NCI-H2107 (cell line): Measurements from ENCODE around the gene ZNF609.
"Not testable (repeated sequence)": the region's sequence is repeated elsewhere in the genome, so short reads cannot be mapped to it uniquely, and the experiment has no call there.

Source experiments
- DNase-seq: peaks from one replicate; lab custom pipeline; 2025; lab: John Stamatoyannopoulos, UW

The ZNF609 gene

DNA sequence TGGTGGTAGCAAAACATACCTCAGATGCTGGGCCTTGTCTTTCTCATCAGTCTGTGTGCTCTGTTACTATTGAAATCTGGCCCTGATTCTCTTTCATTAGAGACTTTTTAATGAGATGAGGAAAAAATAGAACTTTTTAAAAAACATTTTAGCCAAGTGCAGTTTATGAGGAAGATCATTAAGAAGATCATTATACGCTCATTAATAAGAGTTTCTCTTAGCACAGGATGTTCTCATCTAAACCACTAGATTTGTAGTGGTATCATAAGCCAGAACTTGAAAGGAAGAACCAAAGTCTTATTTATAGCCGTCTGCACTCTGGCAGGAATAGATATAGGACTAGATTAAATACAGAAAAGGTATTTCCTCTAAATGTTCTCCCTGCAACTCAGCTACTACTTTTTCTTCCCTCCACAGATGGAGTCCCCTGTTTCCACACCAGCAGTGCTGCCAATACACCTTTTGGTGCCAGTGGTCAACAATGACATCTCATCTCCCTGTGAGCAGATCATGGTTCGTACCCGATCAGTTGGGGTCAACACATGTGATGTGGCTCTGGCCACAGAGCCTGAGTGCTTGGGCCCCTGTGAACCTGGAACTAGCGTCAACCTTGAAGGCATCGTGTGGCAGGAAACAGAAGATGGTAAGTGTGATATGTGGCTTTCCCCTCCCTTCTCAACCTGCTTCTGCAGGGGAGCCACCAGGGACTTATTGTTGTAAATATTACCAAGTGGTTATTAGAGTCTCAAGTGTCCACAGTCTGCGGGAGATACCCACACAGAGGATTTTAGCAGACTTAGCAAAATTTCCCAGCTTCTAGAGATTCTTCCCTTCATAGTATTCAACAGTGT is 162.3 kb downstream of the ZNF609 start:
- no peak for DNase-seq

DNA sequence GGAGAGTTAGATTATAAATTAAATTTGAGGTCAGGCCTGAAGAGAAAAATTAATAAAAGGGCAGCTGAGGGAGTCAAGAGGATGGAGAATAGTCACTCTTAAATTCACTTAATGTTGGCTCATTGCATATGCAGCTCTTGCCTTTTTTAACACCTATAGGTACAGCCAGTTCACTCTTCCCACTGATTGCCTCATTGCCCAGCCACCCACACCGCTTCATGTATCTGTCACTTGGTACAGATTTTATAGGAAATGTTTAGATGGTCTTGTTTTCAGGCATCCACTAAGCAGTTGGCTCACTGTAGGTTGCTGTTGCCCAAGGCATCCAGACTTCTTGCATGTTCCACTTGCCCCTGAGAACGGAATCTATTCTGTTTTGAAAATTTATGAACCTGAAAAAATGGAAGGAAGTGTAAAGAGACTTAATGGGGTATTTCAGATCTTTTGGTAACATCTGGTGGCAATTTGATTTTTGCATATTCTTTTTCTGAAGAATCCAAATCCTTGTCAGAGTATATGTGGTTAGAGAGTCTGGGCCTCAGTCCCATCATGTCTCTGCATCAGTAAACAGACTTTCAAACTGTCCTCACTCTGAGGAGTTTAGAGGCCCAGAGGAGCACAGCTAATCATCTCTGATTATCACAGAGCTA is 163.1 kb downstream of the ZNF609 start:
- no peak for DNase-seq

DNA sequence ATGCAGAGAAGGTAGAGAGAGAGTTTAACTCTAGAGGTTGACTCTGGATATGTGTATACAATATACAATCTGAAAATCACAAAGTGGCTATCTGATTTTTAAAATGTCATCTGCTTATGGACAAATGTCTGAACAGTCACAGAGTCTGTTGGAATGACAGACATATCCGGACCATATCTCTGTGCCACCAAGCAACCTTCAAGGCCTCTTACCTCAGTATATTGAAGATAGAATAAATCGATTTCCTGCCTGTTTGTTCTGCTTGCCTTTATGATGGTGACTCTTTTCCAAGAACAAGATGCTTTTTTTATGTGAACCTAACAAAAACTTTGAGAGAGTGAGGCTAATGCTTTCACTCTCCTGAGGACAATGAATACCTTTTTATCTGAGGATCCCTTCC is 163.9 kb downstream of the ZNF609 start:
- DNase-seq, result no peak

DNA sequence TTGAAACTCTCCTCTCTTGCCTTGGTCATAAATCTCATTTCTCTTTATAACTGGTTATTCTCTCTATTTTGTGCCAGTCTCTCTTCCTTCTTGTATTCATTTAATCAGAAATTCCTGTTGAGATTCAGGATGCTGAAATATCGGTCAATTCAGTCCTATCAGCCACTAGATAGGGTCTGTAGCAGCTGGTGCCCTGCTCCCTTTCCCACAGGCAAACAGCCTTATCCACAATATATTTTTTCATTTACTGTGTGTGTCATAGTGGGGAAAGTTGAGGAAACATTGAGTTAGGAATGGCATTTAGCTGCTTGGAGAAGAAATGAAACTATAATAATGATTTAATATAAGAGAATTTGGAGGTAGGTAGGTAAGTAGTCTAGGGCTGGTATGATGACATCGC is 168.7 kb downstream of the ZNF609 start:
- no peak for DNase-seq

DNA sequence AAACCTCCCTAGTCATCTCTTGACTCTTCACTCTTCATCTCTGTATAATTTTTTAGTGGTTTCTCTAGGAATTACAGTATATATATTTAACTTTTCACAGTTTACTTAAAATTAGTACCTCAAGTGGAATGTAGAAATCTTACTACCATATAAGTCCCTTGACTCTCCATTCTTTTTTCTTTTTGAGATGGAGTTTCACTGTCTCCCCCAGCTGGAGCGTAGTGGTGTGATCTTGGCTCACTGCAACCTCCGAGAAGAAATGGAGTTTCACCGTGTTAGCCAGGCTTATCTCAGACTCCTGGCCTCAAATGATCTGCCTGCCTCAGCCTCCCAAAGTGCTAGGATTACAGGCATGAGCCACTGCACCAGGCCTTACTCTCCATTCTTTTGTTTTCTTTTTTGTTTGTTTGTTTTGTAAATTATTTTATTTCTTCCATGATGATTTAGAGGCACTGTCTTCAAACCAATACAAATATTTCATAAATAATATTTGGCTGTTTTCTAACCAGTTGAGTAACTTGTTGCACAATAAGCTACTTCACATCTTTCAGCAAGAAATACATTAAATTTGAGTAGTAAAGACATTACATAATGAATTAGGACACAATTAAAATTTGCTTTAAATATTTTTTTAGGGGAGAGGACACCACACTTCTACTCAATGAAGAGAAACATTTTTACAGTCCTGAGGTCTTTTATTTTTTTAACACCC is 170.2 kb downstream of the ZNF609 start:
- DNase-seq, result no peak

DNA sequence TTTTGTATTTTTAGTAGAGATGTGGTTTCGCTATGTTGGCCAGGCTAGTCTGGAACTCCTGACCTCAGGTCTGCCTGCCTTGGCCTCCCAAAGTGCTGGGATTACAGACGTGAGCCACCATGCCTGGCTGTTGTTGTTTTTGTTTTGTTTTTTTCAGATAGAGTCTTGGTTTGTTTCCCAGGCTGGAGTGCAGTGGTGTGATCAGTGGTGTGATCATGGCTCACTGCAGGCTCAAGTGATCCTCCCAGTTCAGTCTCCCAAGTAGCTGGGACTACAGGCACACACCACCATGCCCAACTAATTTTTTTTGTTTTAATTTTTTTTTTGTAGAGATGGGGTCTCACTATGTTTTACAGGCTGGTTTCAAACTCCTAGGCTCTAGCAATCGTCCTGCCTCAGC is 172.3 kb downstream of the ZNF609 start:
- not testable (repeated sequence) for DNase-seq

DNA sequence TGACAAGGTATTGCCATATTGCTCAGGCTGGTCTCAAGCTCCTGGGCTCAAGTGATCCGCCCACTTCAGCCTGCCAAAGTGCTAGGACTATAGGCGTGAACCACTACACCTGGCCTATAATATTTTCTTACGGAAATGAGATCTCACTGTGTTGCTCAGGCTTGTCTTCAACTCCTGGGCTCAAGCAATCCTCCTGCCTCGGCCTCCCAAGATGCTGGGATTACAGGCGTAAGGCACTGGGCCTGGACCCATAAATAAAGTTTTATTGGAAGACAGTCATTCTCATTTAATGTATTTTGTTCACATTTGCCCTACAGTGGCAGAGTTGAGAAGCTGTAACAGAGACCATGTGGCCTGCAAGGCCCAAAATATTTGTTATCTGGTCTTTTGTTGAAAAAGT is 173.0 kb downstream of the ZNF609 start:
- DNase-seq, result no peak

DNA sequence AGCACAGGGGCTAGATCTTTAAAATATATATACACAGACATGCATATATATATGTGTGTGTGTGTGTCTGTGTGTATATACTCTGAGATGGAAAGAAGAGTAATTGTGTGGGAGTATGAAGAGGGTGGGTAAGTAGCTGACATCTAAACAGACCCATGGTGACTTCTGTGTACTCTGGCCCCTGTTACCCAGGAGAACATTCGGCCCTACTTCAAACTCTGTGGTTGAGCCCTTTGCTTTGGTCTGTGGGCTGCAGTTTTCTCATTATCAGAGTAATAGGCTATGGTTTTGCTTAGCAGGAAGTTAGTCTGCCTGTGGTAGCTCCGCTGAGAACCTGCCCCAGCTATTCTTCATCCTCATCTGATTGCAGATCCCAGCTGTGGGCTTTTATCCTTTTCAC is 173.6 kb downstream of the ZNF609 start:
- no peak for DNase-seq

DNA sequence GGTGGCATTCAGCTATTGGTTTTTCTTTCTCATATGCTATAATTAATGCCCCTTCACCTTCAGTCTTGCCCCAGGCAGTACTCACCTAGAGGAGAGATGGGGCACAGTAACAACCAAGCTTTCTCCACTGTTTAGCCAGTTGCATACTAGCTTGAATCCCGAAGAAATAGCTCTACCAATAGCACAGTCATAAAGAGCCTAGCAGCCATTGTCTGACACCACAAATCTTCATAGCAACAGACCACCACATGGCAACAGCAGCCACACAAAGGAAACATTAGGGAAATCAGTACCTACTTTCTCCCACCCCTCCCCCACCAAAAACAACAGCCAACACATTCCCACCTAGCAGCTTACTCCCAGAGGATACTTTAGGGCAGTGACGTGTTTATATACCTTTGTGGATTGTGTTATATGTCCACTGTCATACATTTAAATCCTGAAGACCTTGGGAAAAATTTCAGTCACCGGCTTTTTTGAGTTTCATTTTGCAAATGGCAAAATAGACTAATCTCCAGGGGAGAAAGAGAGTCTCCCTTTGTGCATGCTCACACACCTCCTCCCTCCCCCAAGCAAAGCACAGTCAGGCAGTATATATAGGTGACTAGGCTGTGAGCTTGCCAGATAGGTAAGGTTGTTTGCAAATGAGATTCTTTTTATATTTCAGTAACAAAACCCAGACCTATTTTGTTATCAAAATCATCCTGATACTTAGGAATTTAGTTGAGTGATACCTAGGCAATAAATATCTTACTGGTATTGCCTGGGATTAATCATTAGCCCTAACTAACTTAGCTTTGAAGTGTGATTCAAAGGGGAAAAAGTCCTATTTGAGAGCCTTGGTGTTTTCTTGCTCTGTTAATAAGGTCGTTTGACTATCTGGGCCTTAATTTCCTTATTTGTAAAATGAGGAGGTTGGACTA is 174.5 kb downstream of the ZNF609 start:
- no peak for DNase-seq

DNA sequence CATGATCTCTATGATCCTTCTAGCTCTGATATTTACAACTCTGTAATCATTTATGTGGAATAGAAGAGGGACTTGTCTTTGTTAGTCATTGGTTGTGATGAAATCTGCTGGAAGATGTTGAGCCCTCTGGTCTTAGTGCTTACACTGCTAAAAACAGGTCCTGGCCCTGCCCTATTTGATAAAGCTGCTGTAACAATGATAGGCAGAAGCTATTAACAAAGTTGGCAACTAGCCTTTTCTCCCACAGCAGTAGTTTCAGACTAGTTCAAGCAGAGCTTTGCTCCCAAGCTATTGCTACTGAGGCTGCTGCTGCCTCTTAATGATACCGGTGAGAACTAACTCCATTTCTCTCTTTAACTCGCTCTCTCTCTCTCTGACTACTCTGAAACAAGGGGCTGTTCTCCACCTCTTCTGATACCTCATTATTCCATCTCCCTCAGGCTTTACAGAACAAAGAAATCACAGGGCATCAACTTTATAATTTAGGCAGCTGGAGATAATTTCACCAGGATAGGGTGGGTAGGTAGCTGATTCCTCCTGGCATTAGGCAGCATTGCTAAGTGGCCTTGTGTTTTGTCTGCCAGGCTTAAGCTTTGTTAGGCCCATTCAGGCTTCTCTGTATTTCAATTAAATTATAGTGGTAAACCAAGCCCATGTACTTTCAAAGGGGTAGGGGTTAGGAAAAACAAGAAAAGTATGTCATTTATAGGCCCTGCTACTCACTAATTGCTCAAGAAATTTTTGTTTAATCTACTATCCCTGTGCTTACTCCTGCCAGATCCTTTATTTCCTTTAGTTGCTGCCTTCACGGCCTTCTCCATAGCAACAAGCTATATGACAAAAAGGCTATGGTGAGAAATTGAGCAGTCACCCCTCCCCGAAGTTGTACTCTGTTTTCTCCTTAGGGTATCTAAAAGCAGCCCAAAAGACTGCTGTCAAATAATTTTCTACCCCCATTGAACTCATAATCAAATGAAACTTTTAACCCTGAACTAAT is 175.4 kb downstream of the ZNF609 start:
- no peak for DNase-seq

DNA sequence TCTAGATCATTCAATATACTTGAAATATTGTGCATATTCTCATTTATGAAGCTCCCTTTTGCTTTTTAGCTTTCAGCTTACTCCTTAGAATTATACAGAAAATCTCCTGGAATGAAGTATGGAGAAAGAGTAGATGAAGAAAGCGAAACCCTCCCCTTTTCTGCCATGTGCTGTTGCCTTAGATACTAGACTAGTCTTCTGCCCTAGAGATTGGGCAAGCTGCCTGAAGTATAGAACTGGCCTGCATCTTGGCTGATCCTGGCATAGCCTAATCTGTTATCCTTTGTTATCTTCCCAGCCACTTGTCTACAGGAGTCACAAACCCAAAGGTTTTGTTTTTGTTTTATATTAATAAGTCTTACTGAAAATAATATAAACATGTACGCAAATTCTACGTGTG is 176.2 kb downstream of the ZNF609 start:
- DNase-seq, result no peak

DNA sequence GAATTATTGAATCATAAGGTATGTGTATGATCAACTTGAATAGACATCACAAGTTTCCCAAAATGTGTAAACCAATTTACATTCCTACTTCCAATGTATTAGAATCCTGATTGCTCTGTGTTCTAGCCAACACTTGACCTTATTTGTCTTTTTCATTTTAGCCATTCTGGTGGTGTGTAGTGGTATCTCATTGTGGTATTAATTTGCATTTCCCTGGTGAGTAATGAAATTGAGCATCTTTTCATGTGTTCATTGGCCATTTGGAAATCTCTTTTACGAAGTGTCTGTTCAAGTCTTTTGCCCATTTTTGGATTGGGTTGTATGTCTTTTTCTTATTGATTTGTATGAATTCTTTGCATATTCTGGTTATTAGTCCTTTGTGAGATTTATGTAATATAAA is 177.0 kb downstream of the ZNF609 start:
- no peak for DNase-seq

DNA sequence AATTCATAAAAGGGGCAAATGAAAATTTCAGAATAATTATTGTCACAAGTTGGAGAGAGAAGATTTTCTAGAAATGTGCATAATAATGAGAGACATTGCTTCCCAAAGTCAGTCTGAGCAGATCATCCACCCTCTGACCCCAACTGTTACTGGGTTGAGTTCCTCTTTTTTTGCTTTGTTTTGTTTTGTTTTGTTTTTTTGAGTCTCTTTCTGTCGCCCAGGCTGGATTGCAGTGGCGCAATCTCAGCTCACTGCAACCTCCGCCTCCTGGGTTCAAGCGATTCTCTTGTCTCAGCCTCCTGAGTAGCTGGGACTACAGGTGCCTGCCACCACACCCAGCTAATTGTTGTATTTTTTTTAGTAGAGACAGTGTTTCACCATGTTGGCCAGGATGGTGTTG is 179.4 kb downstream of the ZNF609 start:
- not testable (repeated sequence) for DNase-seq

DNA sequence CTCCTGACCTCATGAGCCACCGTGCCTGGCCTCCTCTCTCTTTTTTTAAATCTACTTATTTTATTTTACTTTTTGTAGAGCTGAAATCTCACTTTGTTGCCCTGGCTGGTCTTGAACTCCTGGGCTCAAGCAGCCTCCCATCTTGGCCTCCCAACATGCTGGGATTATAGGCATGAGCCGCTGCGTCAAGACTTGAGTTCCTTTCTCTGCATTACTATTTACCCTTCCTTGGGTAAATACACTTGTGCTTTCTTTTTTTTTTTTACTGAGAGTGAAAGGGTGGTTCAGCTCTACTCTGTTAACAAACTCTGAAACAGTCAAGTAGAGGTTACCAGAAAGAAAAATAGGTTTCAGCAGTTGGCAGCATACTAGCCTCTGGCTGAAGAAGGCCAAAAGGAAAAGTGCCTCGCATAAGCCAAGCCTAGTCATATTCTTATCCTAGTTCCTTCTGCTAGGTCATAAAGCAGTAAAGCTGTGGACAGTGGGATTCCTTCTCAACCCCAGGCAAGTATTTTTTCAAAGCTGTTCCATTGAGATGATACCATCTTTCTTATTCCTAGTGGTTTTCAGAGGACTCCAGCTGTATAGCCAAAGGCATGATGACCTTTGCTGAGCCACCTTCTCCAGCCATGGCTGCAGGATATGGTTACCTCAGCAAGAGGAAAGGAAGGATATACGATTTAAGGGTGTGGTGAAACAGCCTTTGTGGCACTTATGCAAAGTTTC is 179.9 kb downstream of the ZNF609 start:
- DNase-seq, result no peak

DNA sequence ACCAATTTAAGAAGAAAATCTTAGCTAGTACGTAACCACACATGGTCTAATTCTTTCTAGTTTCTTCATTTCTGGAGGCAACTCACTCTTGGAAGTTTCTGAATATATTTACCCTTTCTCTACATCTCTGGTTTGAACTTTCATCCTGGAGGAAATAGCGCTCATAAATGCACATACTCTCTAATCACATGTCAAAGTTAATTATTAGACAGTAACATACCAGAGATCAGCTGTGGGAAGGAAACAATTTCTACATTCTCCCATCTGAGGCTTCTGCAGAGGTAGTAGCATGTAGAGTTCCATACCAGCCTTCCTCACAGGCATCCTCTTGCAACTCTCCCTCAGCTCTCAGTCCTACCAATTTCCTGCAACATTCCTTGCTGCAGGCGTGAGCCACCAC is 182.5 kb downstream of the ZNF609 start:
- no peak for DNase-seq

DNA sequence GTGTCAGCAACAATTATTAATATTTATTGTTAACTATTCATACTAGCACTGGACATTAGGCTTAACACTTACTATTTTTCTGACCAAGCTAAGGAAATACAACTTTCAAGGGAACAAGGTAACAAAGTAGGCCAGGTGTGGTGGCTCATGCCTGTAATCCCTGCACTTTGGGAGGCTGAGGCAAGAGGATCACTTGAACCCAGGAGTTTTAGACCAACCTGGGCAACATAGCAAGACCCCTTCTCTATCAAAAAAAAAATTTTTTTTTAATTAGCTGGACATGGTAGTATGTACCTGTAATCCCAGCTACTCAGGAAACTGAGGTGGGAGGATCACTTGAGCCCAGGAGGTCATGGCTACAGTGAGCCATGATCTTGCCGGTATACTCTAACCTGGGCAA is 183.3 kb downstream of the ZNF609 start:
- DNase-seq, result no peak

DNA sequence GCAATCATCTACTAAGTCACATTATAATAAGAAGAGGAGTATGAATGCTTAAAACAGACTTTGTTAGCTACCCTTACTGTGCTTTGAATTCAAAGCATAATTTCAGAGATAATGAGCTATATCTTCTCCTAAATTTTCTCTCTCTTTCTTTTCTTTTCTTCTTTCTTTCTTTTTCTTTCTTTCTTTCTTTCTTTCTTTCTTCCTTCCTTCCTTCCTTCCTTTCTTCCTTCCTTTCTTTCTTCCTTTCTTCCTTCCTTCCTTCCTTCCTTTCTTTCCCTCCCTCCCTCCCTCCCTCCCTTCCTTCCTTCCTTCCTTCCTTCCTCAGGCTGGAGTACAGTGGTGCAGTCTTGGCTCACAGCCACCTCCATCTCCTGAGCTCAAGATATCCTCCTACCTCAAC is 184.4 kb downstream of the ZNF609 start:
- DNase-seq, result not testable (repeated sequence)

DNA sequence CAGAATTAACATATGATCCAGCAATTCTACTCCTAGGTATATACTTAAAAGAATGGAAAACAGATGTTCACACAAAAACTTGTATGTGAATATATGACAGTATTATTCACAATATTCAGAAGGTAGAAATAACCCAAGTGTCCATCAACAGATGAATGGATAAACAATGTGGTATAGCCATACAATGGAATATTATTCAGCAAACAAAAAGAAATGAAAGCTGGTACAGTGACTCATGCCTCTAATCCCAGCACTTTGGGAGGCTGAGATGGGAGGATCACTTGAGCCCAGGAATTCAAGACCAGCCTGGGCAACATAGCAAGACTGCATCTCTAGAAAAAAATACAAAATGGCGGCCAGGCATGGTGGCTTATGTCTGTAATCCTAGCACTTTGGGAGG is 185.6 kb downstream of the ZNF609 start:
- DNase-seq, result no peak

DNA sequence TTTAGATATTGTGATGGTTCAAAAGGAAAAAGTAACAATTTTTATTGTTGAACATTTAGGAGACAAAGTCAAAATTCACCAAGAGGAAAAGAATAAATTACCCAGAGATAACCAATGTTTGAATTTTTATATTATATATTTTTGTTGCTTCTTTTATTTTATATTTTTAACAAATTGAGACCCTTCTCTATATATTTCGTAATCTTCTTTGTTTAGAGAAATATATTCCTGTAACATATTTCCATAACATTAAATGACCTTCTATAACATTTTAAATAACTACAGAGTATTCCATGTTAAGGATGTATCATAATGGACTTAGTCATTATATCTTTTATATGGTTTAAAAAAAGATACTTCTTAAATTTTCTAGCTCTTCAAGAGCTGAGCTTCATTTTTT is 187.0 kb downstream of the ZNF609 start:
- DNase-seq, result no peak

DNA sequence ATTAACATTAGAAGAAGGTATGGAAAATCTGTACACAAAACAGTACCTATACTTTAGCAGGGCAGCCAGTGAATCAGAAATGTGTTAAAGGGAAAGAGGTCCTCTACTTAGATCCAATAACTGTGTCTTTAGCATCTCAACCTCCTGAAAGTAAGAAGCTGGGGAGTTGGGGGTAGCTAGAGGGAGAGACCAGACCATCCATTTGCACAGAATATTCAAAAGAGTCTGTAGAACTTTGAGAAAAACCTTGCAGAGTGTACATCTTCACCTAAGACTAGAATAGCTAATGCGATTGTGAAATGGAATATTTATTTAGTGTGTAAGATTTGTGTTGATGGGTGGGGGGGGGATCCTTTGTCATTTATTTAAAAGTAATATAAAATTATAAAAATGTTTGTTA is 190.2 kb downstream of the ZNF609 start:
- DNase-seq, result no peak
